H9 (cell line): ENCODE measurements around the gene ESRP2. TPM values are rescaled to one million over a fixed set of nuclear protein-coding genes. Genes with fewer than 3 reads are reported as not detected.

Source experiments
- DNase-seq: peaks from one replicate; pipeline ENCODE4 v3.0.0-alpha.2; 2017
- H2AFZ ChIP-seq: one replicate; pipeline ENCODE4 v1.6.1; 2013; ENCODE audit warnings: mild to moderate bottlenecking, low read length, control low read depth, moderate library complexity
- H2AK5ac ChIP-seq: 2 replicates; pipeline ENCODE4 v1.6.1; 2013; ENCODE audit warnings: low read length, control low read depth, mixed read lengths; ENCODE audit not compliant: insufficient read length
- H2BK120ac ChIP-seq: one replicate; pipeline ENCODE4 v1.6.1; 2013; ENCODE audit warnings: low read depth, mild to moderate bottlenecking, low read length, control low read depth, inconsistent platforms; ENCODE audit not compliant: poor library complexity, severe bottlenecking
- H2BK12ac ChIP-seq: 2 replicates; pipeline ENCODE4 v1.6.1; 2013; ENCODE audit warnings: low read length, control low read depth, mixed read lengths, low read depth; ENCODE audit not compliant: insufficient read length
- H2BK15ac ChIP-seq: 2 replicates; pipeline ENCODE4 v1.6.1; 2013; ENCODE audit warnings: low read depth, low read length, control low read depth
- H2BK20ac ChIP-seq: one replicate; pipeline ENCODE4 v1.6.1; 2013; ENCODE audit warnings: low read depth, mild to moderate bottlenecking, low read length, control low read depth, inconsistent platforms; ENCODE audit not compliant: poor library complexity, severe bottlenecking
- H2BK5ac ChIP-seq: 2 replicates; pipeline ENCODE4 v1.6.1; 2013; ENCODE audit warnings: low read length, control low read depth, mixed read lengths; ENCODE audit not compliant: insufficient read length
- H3K14ac ChIP-seq: 2 replicates; pipeline ENCODE4 v1.6.1; 2013; ENCODE audit warnings: low read length, control low read depth; ENCODE audit not compliant: insufficient read depth
- H3K18ac ChIP-seq: 2 replicates; pipeline ENCODE4 v1.6.1; 2013; ENCODE audit warnings: low read depth, mild to moderate bottlenecking, mixed read lengths, low read length, control low read depth; ENCODE audit not compliant: insufficient read length
- H3K23ac ChIP-seq: 2 replicates; pipeline ENCODE4 v1.6.1; 2013; ENCODE audit warnings: low read length, control low read depth, mixed read lengths, low read depth; ENCODE audit not compliant: insufficient read length
- H3K23me2 ChIP-seq: 2 replicates; pipeline ENCODE4 v1.6.1; 2013; ENCODE audit warnings: low read depth, mild to moderate bottlenecking, mixed read lengths, low read length, control low read depth; ENCODE audit not compliant: insufficient read length, poor library complexity, severe bottlenecking
- H3K27ac ChIP-seq: 2 replicates; pipeline ENCODE4 v1.5.1; 2013; ENCODE audit warnings: low read length, control low read depth, mixed read lengths, low read depth; ENCODE audit not compliant: insufficient read length
- H3K27me3 ChIP-seq: 2 replicates; pipeline ENCODE4 v1.6.1; 2013; ENCODE audit warnings: low read length, control low read depth, inconsistent platforms; ENCODE audit not compliant: insufficient read depth
- H3K4ac ChIP-seq: 2 replicates; pipeline ENCODE4 v1.6.1; 2013; ENCODE audit warnings: low read depth, mild to moderate bottlenecking, control low read depth, inconsistent platforms, low read length, moderate library complexity
- H3K4me1 ChIP-seq: 2 replicates; pipeline ENCODE4 v1.6.1; 2013; ENCODE audit warnings: low read length, control low read depth, inconsistent platforms; ENCODE audit not compliant: insufficient read depth
- H3K4me2 ChIP-seq: 2 replicates; pipeline ENCODE4 v1.6.1; 2013; ENCODE audit warnings: low read length, control low read depth, mixed read lengths; ENCODE audit not compliant: insufficient read length, insufficient read depth
- H3K56ac ChIP-seq: 2 replicates; pipeline ENCODE4 v1.6.1; 2013; ENCODE audit warnings: low read depth, mild to moderate bottlenecking, mixed read lengths, low read length, control low read depth; ENCODE audit not compliant: insufficient read length
- H3K79me1 ChIP-seq: 2 replicates; pipeline ENCODE4 v1.6.1; 2013; ENCODE audit warnings: low read depth, mild to moderate bottlenecking, moderate library complexity, low read length, control low read depth, inconsistent platforms; ENCODE audit not compliant: insufficient read depth, poor library complexity, severe bottlenecking
- H3K79me2 ChIP-seq: 2 replicates; pipeline ENCODE4 v1.6.1; 2013; ENCODE audit warnings: low read length, control low read depth, inconsistent platforms; ENCODE audit not compliant: insufficient read depth
- H3K9ac ChIP-seq: 2 replicates; pipeline ENCODE4 v1.6.1; 2013; ENCODE audit warnings: low read length, control low read depth, mixed read lengths; ENCODE audit not compliant: insufficient read length; ENCODE audit errors: extremely low read depth
- H3K9me3 ChIP-seq: one replicate; pipeline ENCODE4 v1.6.1; 2013; ENCODE audit warnings: low read depth, low read length, inconsistent platforms; ENCODE audit not compliant: control insufficient read depth
- H3T11ph ChIP-seq: one replicate; pipeline ENCODE4 v1.6.1; 2013; ENCODE audit warnings: mild to moderate bottlenecking, low read length, control low read depth, inconsistent platforms
- H4K20me1 ChIP-seq: one replicate; pipeline ENCODE4 v1.6.1; 2013; ENCODE audit not compliant: control insufficient read depth, insufficient read length, insufficient read depth
- H4K5ac ChIP-seq: 2 replicates; pipeline ENCODE4 v1.6.1; 2013; ENCODE audit warnings: low read depth, mild to moderate bottlenecking, mixed read lengths, low read length, control low read depth; ENCODE audit not compliant: insufficient read length
- H4K8ac ChIP-seq: replicated peaks from 2 replicates; pipeline ENCODE4 v1.6.1; 2013; ENCODE audit warnings: low read length, control low read depth, mixed read lengths, low read depth; ENCODE audit not compliant: insufficient read length
- H4K91ac ChIP-seq: 2 replicates; pipeline ENCODE4 v1.6.1; 2013; ENCODE audit warnings: low read depth, mild to moderate bottlenecking, moderate library complexity, mixed read lengths, low read length, control low read depth; ENCODE audit not compliant: insufficient read length
- H3K27ac Mint-ChIP-seq, 3 experiments: 2 replicates in 2 of 3; 3 replicates in 1 of 3; pipeline ENCODE4 v1.8.0; 2020 to 2021; ENCODE audit warnings: mixed read lengths in 3 of 3, mild to moderate bottlenecking in 1 of 3, moderate library complexity in 1 of 3
- H3K27me3 Mint-ChIP-seq: 2 replicates; pipeline ENCODE4 v1.8.0; 2021; ENCODE audit warnings: low read depth, mild to moderate bottlenecking, moderate library complexity, mixed read lengths
- H3K36me3 Mint-ChIP-seq, 3 experiments: 2 replicates in 2 of 3; 3 replicates in 1 of 3; pipeline ENCODE4 v1.8.0; 2020 to 2021; ENCODE audit warnings: low read depth in 3 of 3, mixed read lengths in 3 of 3; ENCODE audit not compliant: insufficient read depth in 1 of 3
- H3K4me1 Mint-ChIP-seq, 2 experiments: 2 replicates each; pipeline ENCODE4 v1.8.0; 2020; ENCODE audit warnings: mixed read lengths in 2 of 2
- H3K4me3 Mint-ChIP-seq, 2 experiments: 2 replicates in 1 of 2; 3 replicates in 1 of 2; pipeline ENCODE4 v1.8.0; 2020 to 2021; ENCODE audit warnings: mild to moderate bottlenecking in 2 of 2, mixed read lengths in 2 of 2, moderate library complexity in 1 of 2
- H3K9me3 Mint-ChIP-seq, 2 experiments: 2 replicates in 1 of 2; 3 replicates in 1 of 2; pipeline ENCODE4 v1.8.0; 2020; ENCODE audit warnings: mild to moderate bottlenecking in 2 of 2, mixed read lengths in 2 of 2, moderate library complexity in 1 of 2
- CTCF ChIP-seq: fragments of 200-600 bp; sonication (generic); conservative IDR thresholded peaks from 3 replicates; pipeline ENCODE4 v1.8.0; 2021; ENCODE audit warnings: antibody characterized with exemption, mild to moderate bottlenecking
- WGBS: extraction: QIAGEN DNeasy Blood & Tissue Kit; methylation state at CpG from one replicate; pipeline ENCODE4 v1.1.7; 2013; ENCODE audit warnings: missing lambda C conversion rate, low lambda C conversion rate, mixed read lengths; ENCODE audit not compliant: insufficient read length; ENCODE audit errors: extremely low coverage; 5-methylcytosine and 5-hydroxymethylcytosine counted together
- total RNA-seq: library from RNA; stranded (reverse); gene quantifications from 2 replicates; pipeline ENCODE4 v1.2.1, GENCODE V29; 2021

Gene ESRP2
- total RNA-seq, 1 experiment from 2014 or later = 59.5 TPM

DNA sequence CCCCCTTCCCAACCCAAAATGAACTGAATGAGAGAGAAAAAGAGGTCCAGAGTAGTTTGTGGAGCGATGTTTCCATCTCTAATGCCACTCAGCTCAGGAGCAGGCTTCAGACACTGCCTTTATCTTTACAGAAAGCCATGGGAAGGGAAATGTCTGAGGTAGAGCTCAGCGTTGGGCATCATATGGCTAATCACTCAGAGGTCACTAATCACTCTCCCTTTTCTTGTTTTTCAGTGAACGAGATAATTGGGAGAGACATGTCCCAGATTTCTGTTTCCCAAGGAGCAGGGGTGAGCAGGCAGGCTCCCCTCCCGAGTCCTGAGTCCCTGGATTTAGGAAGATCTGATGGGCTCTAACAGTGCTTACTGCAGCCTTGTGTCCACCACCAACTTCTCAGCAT, 9.8 kb downstream of the ESRP2 start:
- no peak overlapping the region for H4K8ac ChIP-seq
- peak overlapping the region in 1 of 3 experiments; percentile 29; a peak in 1 of 7 replicates for H3K27ac Mint-ChIP-seq
- no peak overlapping the region for H3K9ac ChIP-seq
- WGBS = no CpG with 5 or more reads among the region's 4 CpGs
- no peak overlapping the region for H3K4me3 Mint-ChIP-seq
- H3K14ac ChIP-seq = no peak overlapping the region
- no peak overlapping the region for H2BK12ac ChIP-seq
- no peak for TF ChIP-seq CTCF
- no peak overlapping the region for H3K27ac ChIP-seq
- no peak overlapping the region for H2AFZ ChIP-seq
- H3K27me3 ChIP-seq = no peaks in the 10 kb centered on the region
- H3K4me1 ChIP-seq = peaks cover 2% of the 10 kb centered on the region; the same call in 1 of the 2 replicates
- no peak for DNase-seq
- no peaks in the 10 kb centered on the region for H3K27me3 Mint-ChIP-seq
- H3K79me2 ChIP-seq = no peaks in the 10 kb centered on the region
- no peak overlapping the region for H3K18ac ChIP-seq
- no peak overlapping the region for H3K4me2 ChIP-seq
- no peak overlapping the region for H3T11ph ChIP-seq
- H2BK120ac ChIP-seq = no peak overlapping the region
- H2BK20ac ChIP-seq = no peak overlapping the region
- no peak overlapping the region for H3K23ac ChIP-seq
- H3K9me3 ChIP-seq = no peaks in the 10 kb centered on the region
- no peak overlapping the region for H3K56ac ChIP-seq
- H3K36me3 Mint-ChIP-seq = peaks cover 6 to 30% (median 22%) of the 10 kb centered on the region in 3 experiments; a peak in 6 of 7 replicates
- no peak overlapping the region for H2BK15ac ChIP-seq
- H3K4me1 Mint-ChIP-seq = peaks cover under 1 to 3% of the 10 kb centered on the region in 2 experiments; a peak in 3 of 4 replicates
- H2BK5ac ChIP-seq = no peak overlapping the region
- no peak overlapping the region for H4K5ac ChIP-seq
- no peak overlapping the region for H4K91ac ChIP-seq
- H3K9me3 Mint-ChIP-seq = no peaks in the 10 kb centered on the region
- H3K23me2 ChIP-seq = no peaks in the 10 kb centered on the region
- H4K20me1 ChIP-seq = no peaks in the 10 kb centered on the region
- no peaks in the 10 kb centered on the region for H3K79me1 ChIP-seq
- H3K4ac ChIP-seq = no peak overlapping the region
- H2AK5ac ChIP-seq = no peak overlapping the region
